GM12878 (cell line): ENCODE measurements around the gene CD82.

ENCODE experiments used
- CEBPB ChIP-seq, 2 experiments: fragments of 150-350 bp in 1 of 2; IDR thresholded peaks; 2 replicates each; pipeline ENCODE4 v1.6.1; 2012 to 2014; ENCODE audit warnings: low read depth in 2 of 2, low read length in 2 of 2, borderline replicate concordance in 1 of 2, inconsistent platforms in 1 of 2
- EP300 ChIP-seq, 2 experiments: fragments of 150-350 bp in 1 of 2; IDR thresholded peaks; 2 replicates each; pipeline ENCODE4 v1.6.1; 2011 to 2012; ENCODE audit warnings: low read depth in 2 of 2, low read length in 2 of 2, borderline replicate concordance in 1 of 2, improper control_type of control experiment in 1 of 2, inconsistent platforms in 1 of 2; ENCODE audit not compliant: control insufficient read depth in 1 of 2
- STAT3 ChIP-seq: IDR thresholded peaks from 2 replicates; pipeline ENCODE4 v1.6.1; 2011; ENCODE audit warnings: low read depth, low read length, improper control_type of control experiment
- TF ChIP-seq, protein P1 (sequence below), 3 experiments: IDR thresholded peaks in 2 of 3; conservative IDR thresholded peaks in 1 of 3; 2 replicates each; pipeline ENCODE4 v1.5.1; 2011; ENCODE audit warnings: low read depth in 3 of 3, low read length in 3 of 3, mild to moderate bottlenecking in 3 of 3, control low read depth in 2 of 3, moderate library complexity in 2 of 3, inconsistent platforms in 1 of 3, mixed read lengths in 1 of 3; ENCODE audit not compliant: control insufficient read depth in 2 of 3, insufficient read depth in 1 of 3; ENCODE audit errors: extremely low read depth in 1 of 3
- TF ChIP-seq, protein P2 (sequence below): fragments of 450-650 bp; IDR thresholded peaks from 2 replicates; pipeline ENCODE4 v1.6.1; 2017; ENCODE audit warnings: mild to moderate bottlenecking, moderate library complexity
- TF ChIP-seq, protein P3 (sequence below): IDR thresholded peaks from 2 replicates; pipeline ENCODE4 v1.6.1; 2011; ENCODE audit warnings: mild to moderate bottlenecking, low read depth, low read length, moderate library complexity; ENCODE audit not compliant: insufficient replicate concordance

- TF ChIP-seq, protein P1, sequence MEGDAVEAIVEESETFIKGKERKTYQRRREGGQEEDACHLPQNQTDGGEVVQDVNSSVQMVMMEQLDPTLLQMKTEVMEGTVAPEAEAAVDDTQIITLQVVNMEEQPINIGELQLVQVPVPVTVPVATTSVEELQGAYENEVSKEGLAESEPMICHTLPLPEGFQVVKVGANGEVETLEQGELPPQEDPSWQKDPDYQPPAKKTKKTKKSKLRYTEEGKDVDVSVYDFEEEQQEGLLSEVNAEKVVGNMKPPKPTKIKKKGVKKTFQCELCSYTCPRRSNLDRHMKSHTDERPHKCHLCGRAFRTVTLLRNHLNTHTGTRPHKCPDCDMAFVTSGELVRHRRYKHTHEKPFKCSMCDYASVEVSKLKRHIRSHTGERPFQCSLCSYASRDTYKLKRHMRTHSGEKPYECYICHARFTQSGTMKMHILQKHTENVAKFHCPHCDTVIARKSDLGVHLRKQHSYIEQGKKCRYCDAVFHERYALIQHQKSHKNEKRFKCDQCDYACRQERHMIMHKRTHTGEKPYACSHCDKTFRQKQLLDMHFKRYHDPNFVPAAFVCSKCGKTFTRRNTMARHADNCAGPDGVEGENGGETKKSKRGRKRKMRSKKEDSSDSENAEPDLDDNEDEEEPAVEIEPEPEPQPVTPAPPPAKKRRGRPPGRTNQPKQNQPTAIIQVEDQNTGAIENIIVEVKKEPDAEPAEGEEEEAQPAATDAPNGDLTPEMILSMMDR (IDR thresholded peaks at IDR 0.05 in 2 of 3, conservative IDR thresholded peaks at IDR 0.05 in 1 of 3; ENCODE audit: control insufficient read depth in 2 of 3, extremely low read depth in 1 of 3, insufficient read depth in 1 of 3, low read depth in 3 of 3, low read length in 3 of 3) = no peak
- TF ChIP-seq STAT3 = no peak
- TF ChIP-seq, protein P2, sequence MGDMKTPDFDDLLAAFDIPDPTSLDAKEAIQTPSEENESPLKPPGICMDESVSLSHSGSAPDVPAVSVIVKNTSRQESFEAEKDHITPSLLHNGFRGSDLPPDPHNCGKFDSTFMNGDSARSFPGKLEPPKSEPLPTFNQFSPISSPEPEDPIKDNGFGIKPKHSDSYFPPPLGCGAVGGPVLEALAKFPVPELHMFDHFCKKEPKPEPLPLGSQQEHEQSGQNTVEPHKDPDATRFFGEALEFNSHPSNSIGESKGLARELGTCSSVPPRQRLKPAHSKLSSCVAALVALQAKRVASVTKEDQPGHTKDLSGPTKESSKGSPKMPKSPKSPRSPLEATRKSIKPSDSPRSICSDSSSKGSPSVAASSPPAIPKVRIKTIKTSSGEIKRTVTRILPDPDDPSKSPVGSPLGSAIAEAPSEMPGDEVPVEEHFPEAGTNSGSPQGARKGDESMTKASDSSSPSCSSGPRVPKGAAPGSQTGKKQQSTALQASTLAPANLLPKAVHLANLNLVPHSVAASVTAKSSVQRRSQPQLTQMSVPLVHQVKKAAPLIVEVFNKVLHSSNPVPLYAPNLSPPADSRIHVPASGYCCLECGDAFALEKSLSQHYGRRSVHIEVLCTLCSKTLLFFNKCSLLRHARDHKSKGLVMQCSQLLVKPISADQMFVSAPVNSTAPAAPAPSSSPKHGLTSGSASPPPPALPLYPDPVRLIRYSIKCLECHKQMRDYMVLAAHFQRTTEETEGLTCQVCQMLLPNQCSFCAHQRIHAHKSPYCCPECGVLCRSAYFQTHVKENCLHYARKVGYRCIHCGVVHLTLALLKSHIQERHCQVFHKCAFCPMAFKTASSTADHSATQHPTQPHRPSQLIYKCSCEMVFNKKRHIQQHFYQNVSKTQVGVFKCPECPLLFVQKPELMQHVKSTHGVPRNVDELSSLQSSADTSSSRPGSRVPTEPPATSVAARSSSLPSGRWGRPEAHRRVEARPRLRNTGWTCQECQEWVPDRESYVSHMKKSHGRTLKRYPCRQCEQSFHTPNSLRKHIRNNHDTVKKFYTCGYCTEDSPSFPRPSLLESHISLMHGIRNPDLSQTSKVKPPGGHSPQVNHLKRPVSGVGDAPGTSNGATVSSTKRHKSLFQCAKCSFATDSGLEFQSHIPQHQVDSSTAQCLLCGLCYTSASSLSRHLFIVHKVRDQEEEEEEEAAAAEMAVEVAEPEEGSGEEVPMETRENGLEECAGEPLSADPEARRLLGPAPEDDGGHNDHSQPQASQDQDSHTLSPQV = no peak
- no peak for TF ChIP-seq EP300 (IDR thresholded peaks at IDR 0.05; ENCODE audit: borderline replicate concordance in 1 of 2, control insufficient read depth in 1 of 2, low read depth in 2 of 2, low read length in 2 of 2)
- TF ChIP-seq CEBPB (IDR thresholded peaks at IDR 0.05; ENCODE audit: borderline replicate concordance in 1 of 2, low read depth in 2 of 2, low read length in 2 of 2) = no peak
- TF ChIP-seq, protein P3, sequence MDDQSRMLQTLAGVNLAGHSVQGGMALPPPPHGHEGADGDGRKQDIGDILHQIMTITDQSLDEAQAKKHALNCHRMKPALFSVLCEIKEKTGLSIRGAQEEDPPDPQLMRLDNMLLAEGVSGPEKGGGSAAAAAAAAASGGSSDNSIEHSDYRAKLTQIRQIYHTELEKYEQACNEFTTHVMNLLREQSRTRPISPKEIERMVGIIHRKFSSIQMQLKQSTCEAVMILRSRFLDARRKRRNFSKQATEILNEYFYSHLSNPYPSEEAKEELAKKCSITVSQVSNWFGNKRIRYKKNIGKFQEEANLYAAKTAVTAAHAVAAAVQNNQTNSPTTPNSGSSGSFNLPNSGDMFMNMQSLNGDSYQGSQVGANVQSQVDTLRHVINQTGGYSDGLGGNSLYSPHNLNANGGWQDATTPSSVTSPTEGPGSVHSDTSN = no peak
Measured at GRCh38 chr11:44536788-44537516, 28.5 kb upstream of the CD82 start.
